Cerebellar nuclear complex (tissue), 1 donor: Measurements from ENCODE around the gene SPIRE2.
A peak's percentile ranks its signal among the peaks of the same experiment; 100 is the strongest.
"Not testable (repeated sequence)": the region's sequence is repeated elsewhere in the genome, so short reads cannot be mapped to it uniquely, and the experiment has no call there.

Source experiments
- DNase-seq, 2 experiments: peaks; one replicate each; lab custom pipeline; 2025; lab: John Stamatoyannopoulos, UW

The SPIRE2 gene

GRCh38 chr16:89863741-89864526 lies 35.7 kb downstream of the SPIRE2 start:
- DNase-seq: peak in 1 of 2 experiments; percentile 27

- no peak for DNase-seq
These were observed 36.2 kb downstream of the SPIRE2 start for GRCh38 chr16:89864527-89864820.

- DNase-seq: no peak
These were observed 39.6 kb downstream of the SPIRE2 start for GRCh38 chr16:89867918-89868317.

- DNase-seq: no peak
These were observed 41.6 kb downstream of the SPIRE2 start for GRCh38 chr16:89869911-89870310.

- no peak for DNase-seq
These were observed 42.2 kb downstream of the SPIRE2 start for GRCh38 chr16:89870440-89870839.

GRCh38 chr16:89871895-89872294 lies 43.6 kb downstream of the SPIRE2 start:
- DNase-seq: no peak

- DNase-seq: peak in 1 of 2 experiments; percentile 59
These were observed 45.1 kb downstream of the SPIRE2 start, which contains the start of gene TCF25 for GRCh38 chr16:89873109-89873971. Gene TCF25, plus strand, starts transcription at chr16:89873592. Its CDS starts 76 bp downstream, at chr16:89873668.

- peak in 1 of 2 experiments; percentile 62 for DNase-seq
These were observed 45.9 kb downstream of the SPIRE2 start for GRCh38 chr16:89873972-89874689.

- DNase-seq: not testable (repeated sequence)
These were observed 50.8 kb downstream of the SPIRE2 start for GRCh38 chr16:89879123-89879522.

GRCh38 chr16:89880477-89881367 lies 52.4 kb downstream of the SPIRE2 start:
- no peak for DNase-seq

- DNase-seq: no peak
These were observed 53.1 kb downstream of the SPIRE2 start for GRCh38 chr16:89881368-89881730.

GRCh38 chr16:89883346-89884040 lies 55.2 kb downstream of the SPIRE2 start:
- no peak for DNase-seq

- DNase-seq: no peak
These were observed 55.8 kb downstream of the SPIRE2 start for GRCh38 chr16:89884041-89884421.

GRCh38 chr16:89887243-89887642 lies 59.0 kb downstream of the SPIRE2 start:
- no peak for DNase-seq

- DNase-seq: no peak
These were observed 61.9 kb downstream of the SPIRE2 start for GRCh38 chr16:89890200-89890599.

GRCh38 chr16:89890886-89891657 lies 62.8 kb downstream of the SPIRE2 start:
- no peak for DNase-seq

GRCh38 chr16:89892055-89892630 lies 63.9 kb downstream of the SPIRE2 start:
- DNase-seq: no peak

- DNase-seq: no peak
These were observed 64.4 kb downstream of the SPIRE2 start for GRCh38 chr16:89892635-89893034.

- no peak for DNase-seq
These were observed 65.6 kb downstream of the SPIRE2 start for GRCh38 chr16:89893642-89894548.
